Lower lobe of right lung (tissue), 2 donors: ENCODE data around the gene WDR27. TPM values are rescaled to one million over a fixed set of nuclear protein-coding genes. Genes with fewer than 3 reads are reported as not detected.

ENCODE experiments used
- ATAC-seq, 2 donors: fragments of 200-7000 bp; cut with Tn5 transposase; one replicate each; pipeline ENCODE4 v1.9.1; 2020 to 2022; ENCODE audit warnings: mild to moderate bottlenecking in 2 of 2, moderate library complexity in 2 of 2
- DNase-seq: peaks from one replicate; pipeline ENCODE4 v3.0.0-alpha.2; 2020
- H3K27ac ChIP-seq: fragments of 200-600 bp; one replicate; pipeline ENCODE4 v1.8.0; 2022
- H3K27me3 ChIP-seq: fragments of 200-600 bp; one replicate; pipeline ENCODE4 v1.8.0; 2022; ENCODE audit warnings: low read depth
- H3K36me3 ChIP-seq: fragments of 200-600 bp; one replicate; pipeline ENCODE4 v1.8.0; 2022; ENCODE audit warnings: mild to moderate bottlenecking
- H3K4me1 ChIP-seq: fragments of 200-600 bp; one replicate; pipeline ENCODE4 v1.8.0; 2022
- H3K4me3 ChIP-seq: fragments of 200-600 bp; one replicate; pipeline ENCODE4 v1.8.0; 2022; ENCODE audit warnings: mild to moderate bottlenecking
- H3K9me3 ChIP-seq: fragments of 200-600 bp; one replicate; pipeline ENCODE4 v1.8.0; 2022
- CTCF ChIP-seq: fragments of 200-600 bp; IDR thresholded peaks from one replicate; pipeline ENCODE4 v1.8.0; 2022; ENCODE audit warnings: antibody characterized with exemption, mild to moderate bottlenecking
- intact Hi-C: fragments of 100-400 bp; cut with DNase I; formaldehyde crosslinking; loops from one replicate; pipeline ENCODE4 v1.11.0; 2022
- total RNA-seq: library from RNA; stranded (reverse); fragmentation: NEBNext Ultra II Directional; extraction: Animal tissue kit (Norgen Biotek cat#: 25700); gene quantifications from one replicate; pipeline ENCODE4 v1.2.1, GENCODE V29; 2021
- donor health status: DM: no; HTN: yes; CAD: no; lungs with severe emphysema.

Gene WDR27
- total RNA-seq, 1 donor from 2014 or later: 38.0 TPM

DNA sequence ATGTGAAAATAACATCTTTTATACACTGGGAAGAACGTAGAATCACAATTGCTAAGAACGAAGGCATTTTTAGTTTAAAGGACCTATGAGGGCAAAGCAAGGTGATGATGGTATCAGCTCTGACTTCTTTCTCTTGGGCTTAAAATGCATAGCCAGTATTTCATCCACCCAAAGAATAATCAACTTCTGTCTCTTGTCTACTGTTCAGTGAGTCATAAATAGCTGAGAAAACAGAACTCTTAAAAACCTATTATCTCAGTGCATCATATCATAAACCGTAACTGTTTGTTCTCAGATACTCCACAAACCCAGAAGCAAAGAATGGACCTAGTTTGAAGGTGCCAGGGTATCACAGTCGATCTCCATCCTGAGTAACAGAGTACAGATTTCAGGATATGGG, 17.3 kb upstream of the WDR27 start:
- ATAC-seq (no peak), DNase-seq (no peak)
- Histone ChIP-seq H3K9me3 (no peaks in the 10 kb centered on the region), H3K27me3 (no peaks in the 10 kb centered on the region), H3K36me3 (peaks cover 49% of the 10 kb centered on the region), H3K27ac (no peak overlapping the region), H3K4me3 (no peak overlapping the region), H3K4me1 (peaks cover 18% of the 10 kb centered on the region)
- no peak for TF ChIP-seq CTCF
- intact Hi-C loops: no loop called here

GRCh38 chr6:169714595-169714994, 12.8 kb upstream of the WDR27 start:
- intact Hi-C loops: no loop called here
- Histone ChIP-seq H3K36me3 (peaks cover 93% of the 10 kb centered on the region), H3K27me3 (no peaks in the 10 kb centered on the region), H3K9me3 (no peaks in the 10 kb centered on the region), H3K4me3 (no peak overlapping the region), H3K4me1 (no peaks in the 10 kb centered on the region), H3K27ac (no peak overlapping the region)
- DNase-seq (no peak), ATAC-seq (no peak)
- no peak for TF ChIP-seq CTCF

- intact Hi-C loops: no loop called here
- ATAC-seq (no peak), DNase-seq (no peak)
- Histone ChIP-seq H3K9me3 (no peaks in the 10 kb centered on the region), H3K4me1 (no peaks in the 10 kb centered on the region), H3K27ac (no peak overlapping the region), H3K4me3 (no peak overlapping the region), H3K36me3 (peaks cover 97% of the 10 kb centered on the region), H3K27me3 (no peaks in the 10 kb centered on the region)
- TF ChIP-seq CTCF: no peak
Observed at GRCh38 chr6:169714178-169714577, 12.3 kb upstream of the WDR27 start.

- Histone ChIP-seq H3K27ac (no peak overlapping the region), H3K4me3 (no peak overlapping the region), H3K36me3 (peaks cover 91% of the 10 kb centered on the region), H3K27me3 (no peaks in the 10 kb centered on the region), H3K9me3 (no peaks in the 10 kb centered on the region), H3K4me1 (no peaks in the 10 kb centered on the region)
- ATAC-seq (no peak), DNase-seq (no peak)
- no peak for TF ChIP-seq CTCF
- intact Hi-C loops: no loop called here
Observed at GRCh38 chr6:169710009-169710408, 8.2 kb upstream of the WDR27 start.

- no peak for TF ChIP-seq CTCF
- H3K9me3 ChIP-seq: no peaks in the 10 kb centered on the region
- peaks cover 7% of the 10 kb centered on the region for H3K4me1 ChIP-seq
- DNase-seq (no peak), ATAC-seq (no peak)
- H3K27me3 ChIP-seq: no peaks in the 10 kb centered on the region
- intact Hi-C loops: loop anchor here (10.0 kb wide), 1 partner anchor 46 kb away; the partner anchor contains the start of genes DYNLT2 and ERMARD
- no peak overlapping the region for H3K4me3 ChIP-seq
- no peak overlapping the region for H3K27ac ChIP-seq
- H3K36me3 ChIP-seq: peaks cover 91% of the 10 kb centered on the region
Observed at GRCh38 chr6:169709293-169709692, 7.5 kb upstream of the WDR27 start.

DNA sequence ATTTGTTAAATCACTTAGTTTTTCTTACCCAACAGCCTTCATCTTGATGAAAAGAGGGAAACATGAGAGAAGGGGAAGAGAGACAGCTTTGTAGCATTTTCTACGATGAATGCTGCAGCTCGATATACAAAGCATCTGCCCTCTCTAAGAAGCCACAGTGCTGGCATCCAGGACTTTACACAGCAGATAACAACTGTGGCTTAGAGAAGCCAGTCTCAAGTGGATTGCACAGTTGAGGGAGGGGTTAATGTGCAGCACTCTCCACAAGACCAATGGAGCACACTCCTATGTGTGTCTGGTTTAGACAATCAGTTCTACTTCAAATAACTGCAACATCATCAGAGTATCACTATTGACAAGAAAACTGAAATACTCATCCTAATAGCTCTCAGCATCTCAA, 5.9 kb upstream of the WDR27 start:
- DNase-seq (no peak), ATAC-seq (no peak)
- no peaks in the 10 kb centered on the region for H3K27me3 ChIP-seq
- intact Hi-C loops: loop anchor here (10.0 kb wide), 1 partner anchor 47 kb away; the partner anchor contains the start of genes DYNLT2 and ERMARD
- H3K36me3 ChIP-seq: peaks cover 86% of the 10 kb centered on the region
- no peaks in the 10 kb centered on the region for H3K9me3 ChIP-seq
- TF ChIP-seq CTCF: no peak
- peaks cover 22% of the 10 kb centered on the region for H3K4me1 ChIP-seq
- no peak overlapping the region for H3K27ac ChIP-seq
- H3K4me3 ChIP-seq: no peak overlapping the region
